ENCODE results near the gene STK17A.
"Not testable (repeated sequence)": the region's sequence is repeated elsewhere in the genome, so short reads cannot be mapped to it uniquely, and the experiment has no call there.

STK17A gene

GRCh38 chr7:43594020-43594419 lies 11.1 kb downstream of the STK17A start (continued):
- no peak for TF ChIP-seq PATZ1 (tag by site-specific recombination; IDR thresholded peaks at IDR 0.05)
- TF ChIP-seq ELK4 (IDR thresholded peaks at IDR 0.05; ENCODE audit: borderline replicate concordance, low read depth, low read length): no peak
- no peak for TF ChIP-seq ZBTB21 (tag by site-specific recombination; IDR thresholded peaks at IDR 0.05)
- peak; percentile 48; the same call in 1 of the 2 replicates for TF ChIP-seq ATF2 (tag by site-specific recombination; IDR thresholded peaks at IDR 0.05; ENCODE audit: low read depth)
- no peak for TF ChIP-seq ZNF223 (tag by site-specific recombination; IDR thresholded peaks at IDR 0.05)
- TF ChIP-seq ZBTB7A (tag by site-specific recombination; IDR thresholded peaks at IDR 0.05; ENCODE audit: low read depth): no peak
- no peak for TF ChIP-seq KLF7 (tag by site-specific recombination; IDR thresholded peaks at IDR 0.05; ENCODE audit: borderline replicate concordance)
- no peak for TF ChIP-seq ZNF707 (tag by site-specific recombination; IDR thresholded peaks at IDR 0.05)
- peak; percentile 69 for TF ChIP-seq MZF1 (tag by site-specific recombination; IDR thresholded peaks at IDR 0.05; ENCODE audit: borderline replicate concordance)
- TF ChIP-seq KLF9 (tag by site-specific recombination; IDR thresholded peaks at IDR 0.05; ENCODE audit: low read depth): 0 out of 2 replicates have a peak, but pooled peaks have one; percentile 20

- H3K4me3 ChIP-seq (ENCODE audit: low read depth, low read length); H3K9me3 ChIP-seq (ENCODE audit: control insufficient read depth, insufficient read depth, low read depth, low read length); H3K27ac ChIP-seq (ENCODE audit: extremely low read depth, low read depth, low read length); H3K4me1 ChIP-seq (ENCODE audit: control insufficient read depth, insufficient read depth, low read length): not testable (repeated sequence)
- ChIA-PET CTCF (interaction anchor here (0.6 to 3.3 kb wide), 3 partner anchors 14 to 248 kb away, joined by 3 to 25 read pairs (median 5); partner anchors contain the start of gene STK17A), POLR2A (interaction anchor here (0.6 to 2.1 kb wide), 3 partner anchors 14 to 1277 kb away, joined by 4 to 12 read pairs (median 4); partner anchors contain the start of gene STK17A)
- H3K36me3 ChIP-seq (ENCODE audit: control insufficient read depth in 2 of 2, insufficient read depth in 1 of 2, low read length in 2 of 2): peaks cover 17 to 18% of the 10 kb centered on the region in 2 experiments; a peak in 2 of 3 replicates
Measured at GRCh38 chr7:43596426-43596825, 13.5 kb downstream of the STK17A start.

GRCh38 chr7:43600056-43600455 lies 17.1 kb downstream of the STK17A start:
- ChIA-PET CTCF (no interaction called here), POLR2A (no interaction called here)
- Histone ChIP-seq H3K27ac (ENCODE audit: extremely low read depth, low read depth, low read length) (no peak overlapping the region), H3K36me3 (ENCODE audit: control insufficient read depth in 2 of 2, insufficient read depth in 1 of 2, low read length in 2 of 2) (peaks cover 18 to 31% of the 10 kb centered on the region in 2 experiments; a peak in 2 of 3 replicates), H3K4me1 (ENCODE audit: control insufficient read depth, insufficient read depth, low read length) (no peaks in the 10 kb centered on the region), H3K4me3 (ENCODE audit: low read depth, low read length) (no peak overlapping the region), H3K9me3 (ENCODE audit: control insufficient read depth, insufficient read depth, low read depth, low read length) (no peaks in the 10 kb centered on the region)
- TF ChIP-seq ZIC2 (tag by site-specific recombination; IDR thresholded peaks at IDR 0.05): no peak
- no peak for TF ChIP-seq ZNF302 (tag by site-specific recombination; IDR thresholded peaks at IDR 0.05; ENCODE audit: low read depth)
- no peak for TF ChIP-seq ZNF513 (tag by site-specific recombination; IDR thresholded peaks at IDR 0.05)
- no peak for TF ChIP-seq ZNF776 (tag by site-specific recombination; IDR thresholded peaks at IDR 0.05; ENCODE audit: borderline replicate concordance)
- TF ChIP-seq ZNF571 (tag by site-specific recombination; IDR thresholded peaks at IDR 0.05): no peak
- no peak for TF ChIP-seq ZNF544 (tag by site-specific recombination; IDR thresholded peaks at IDR 0.05)
- TF ChIP-seq ZNF426 (tag by site-specific recombination; IDR thresholded peaks at IDR 0.05): no peak
- TF ChIP-seq ZNF707 (tag by site-specific recombination; IDR thresholded peaks at IDR 0.05): no peak
- no peak for TF ChIP-seq ZBTB1 (tag by site-specific recombination; IDR thresholded peaks at IDR 0.05)
- no peak for TF ChIP-seq BCL6B (tag by site-specific recombination; IDR thresholded peaks at IDR 0.05)
- TF ChIP-seq SP3 (tag by site-specific recombination; IDR thresholded peaks at IDR 0.05): no peak
- TF ChIP-seq ZNF26 (tag by site-specific recombination; IDR thresholded peaks at IDR 0.05): no peak
- no peak for TF ChIP-seq GLI4 (tag by site-specific recombination; IDR thresholded peaks at IDR 0.05)
- no peak for TF ChIP-seq ZNF580 (tag by site-specific recombination; IDR thresholded peaks at IDR 0.05)
- TF ChIP-seq ZSCAN23 (tag by site-specific recombination; IDR thresholded peaks at IDR 0.05): no peak
- no peak for TF ChIP-seq SCRT2 (tag by site-specific recombination; IDR thresholded peaks at IDR 0.05)
